GM21423 (cell line): ENCODE results near the gene ACHE.
"Not testable (repeated sequence)": the region's sequence is repeated elsewhere in the genome, so short reads cannot be mapped to it uniquely, and the experiment has no call there.

Experiments used
- ATAC-seq: cut with Tn5 transposase; IDR thresholded peaks from one replicate; pipeline ENCODE4 v1.9.1; 2021; ENCODE audit warnings: mild to moderate bottlenecking, moderate library complexity; ENCODE audit not compliant: unreplicated experiment

ACHE gene

GRCh38 chr7:100895701-100895955 is at the start of gene ACHE:
Gene ACHE (minus strand): TSS chr7:100895888. CDS start chr7:100894232, 1,656 bp downstream.
- no peak for ATAC-seq

- no peak for ATAC-seq
These were observed 48.5 kb upstream of the ACHE start for GRCh38 chr7:100944138-100944537.

- ATAC-seq: no peak
These were observed 48.0 kb upstream of the ACHE start for GRCh38 chr7:100943693-100944092.

GRCh38 chr7:100942045-100942774 is 46.5 kb upstream of the ACHE start:
- no peak for ATAC-seq

DNA sequence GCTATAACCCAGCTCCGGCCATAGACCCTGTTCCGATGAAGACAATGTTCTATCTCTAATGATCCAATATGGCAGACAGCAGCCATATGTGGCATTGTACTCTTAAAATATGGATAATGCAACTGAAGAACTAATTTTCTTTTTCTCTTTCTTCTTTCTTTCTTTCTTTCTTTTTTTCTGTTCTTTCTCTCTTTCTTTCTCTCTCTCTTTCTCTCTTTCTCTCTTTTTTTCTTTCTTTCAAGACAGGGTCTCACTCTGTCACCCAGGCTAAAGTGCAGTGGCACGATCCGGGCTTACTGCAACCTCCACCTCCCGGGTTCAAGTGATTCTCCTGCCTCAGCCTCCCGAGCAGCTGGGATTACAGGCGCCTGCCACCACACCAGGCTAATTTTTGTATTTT is 40.5 kb upstream of the ACHE start:
- not testable (repeated sequence) for ATAC-seq

DNA sequence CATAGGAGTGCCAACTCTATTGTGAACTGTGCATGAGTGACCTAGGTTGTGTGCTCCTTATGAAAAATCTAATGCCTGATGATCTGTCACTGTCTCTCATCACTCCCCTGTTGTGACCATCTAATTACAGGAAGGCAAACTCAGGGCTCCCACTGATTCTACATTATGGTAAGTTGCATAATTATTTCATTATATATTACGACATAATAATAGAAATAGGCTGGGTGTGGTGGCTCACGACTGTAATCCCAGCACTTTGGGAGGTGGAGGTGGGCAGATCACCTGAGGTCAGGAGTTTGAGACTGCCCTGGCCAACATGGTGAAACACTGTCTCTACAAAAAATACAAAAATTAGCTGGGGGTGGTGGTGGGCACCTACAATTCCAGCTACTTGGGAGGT is 39.7 kb upstream of the ACHE start:
- not testable (repeated sequence) for ATAC-seq

DNA sequence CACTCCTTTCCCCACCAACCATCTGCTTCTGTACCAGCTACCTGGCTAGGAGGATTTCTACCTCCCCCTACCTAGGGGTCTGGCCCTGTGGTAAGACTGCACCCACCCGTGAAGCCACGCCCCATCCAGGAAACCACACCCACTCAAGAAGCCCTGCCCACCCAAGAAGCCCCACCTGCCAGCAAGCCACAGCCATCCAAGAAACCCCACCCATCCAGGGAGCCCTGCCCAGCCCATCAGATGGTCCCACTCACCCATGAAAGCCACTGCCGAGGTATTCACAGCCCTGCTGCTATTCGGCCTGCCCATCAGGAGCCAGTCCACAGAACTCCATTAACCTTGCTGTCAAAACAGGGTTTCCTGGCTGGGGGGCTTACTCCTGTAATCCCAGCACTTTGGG is 38.0 kb upstream of the ACHE start:
- ATAC-seq: no peak

GRCh38 chr7:100929808-100930174 is 34.1 kb upstream of the ACHE start:
- no peak for ATAC-seq

GRCh38 chr7:100923616-100924015 is 27.9 kb upstream of the ACHE start:
- ATAC-seq: not testable (repeated sequence)

GRCh38 chr7:100921039-100921438 is 25.4 kb upstream of the ACHE start:
- ATAC-seq: no peak

DNA sequence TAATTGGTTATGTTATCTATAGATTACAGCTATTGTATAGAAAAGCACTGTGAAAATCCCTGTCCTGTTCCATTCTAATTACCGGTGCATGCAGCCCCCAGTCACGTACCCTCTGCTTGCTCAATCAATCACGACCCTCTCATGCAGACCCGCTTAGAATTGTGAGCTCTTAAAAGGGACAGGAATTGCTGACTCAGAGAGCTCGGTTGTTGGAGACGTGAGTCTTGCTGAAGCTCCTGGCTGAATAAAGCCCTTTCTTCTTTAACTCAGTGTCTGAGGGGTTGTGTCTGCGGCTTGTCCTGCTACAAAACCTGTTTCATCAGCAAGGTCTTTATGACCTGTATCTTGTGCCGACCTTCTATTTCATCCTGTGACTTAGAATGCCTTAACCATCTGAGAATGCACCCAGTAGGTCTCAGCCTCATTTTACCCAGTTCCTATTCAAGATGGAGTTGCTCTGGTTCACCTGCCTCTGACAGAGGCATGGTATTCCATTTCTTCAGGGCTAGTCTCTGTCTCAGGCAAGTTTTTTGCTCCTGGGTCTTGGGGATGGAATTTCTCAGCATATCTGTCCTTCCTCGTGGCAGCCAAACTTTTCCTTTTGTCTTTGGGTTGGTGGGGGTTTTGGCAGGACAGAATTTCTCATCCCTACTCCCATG is 24.2 kb upstream of the ACHE start:
- ATAC-seq: not testable (repeated sequence)

DNA sequence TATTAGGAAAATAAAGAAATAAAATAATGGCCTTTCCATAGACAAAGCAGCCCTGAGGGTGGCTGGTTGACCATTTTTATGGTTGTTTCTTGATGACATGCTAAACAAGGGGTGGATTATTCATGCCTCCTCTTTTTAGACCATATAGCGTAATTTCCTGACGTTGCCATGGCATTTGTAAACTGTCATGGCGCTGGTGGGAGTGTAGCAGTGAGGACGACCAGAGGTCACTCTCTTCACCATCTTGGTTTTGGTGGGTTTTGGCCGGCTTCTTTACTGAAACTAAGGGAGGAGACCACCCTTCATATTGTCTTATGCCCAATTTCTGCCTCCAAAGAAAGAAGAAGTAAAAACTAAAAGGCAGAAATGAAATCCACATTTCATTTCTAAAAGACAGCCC is 23.6 kb upstream of the ACHE start:
- not testable (repeated sequence) for ATAC-seq

DNA sequence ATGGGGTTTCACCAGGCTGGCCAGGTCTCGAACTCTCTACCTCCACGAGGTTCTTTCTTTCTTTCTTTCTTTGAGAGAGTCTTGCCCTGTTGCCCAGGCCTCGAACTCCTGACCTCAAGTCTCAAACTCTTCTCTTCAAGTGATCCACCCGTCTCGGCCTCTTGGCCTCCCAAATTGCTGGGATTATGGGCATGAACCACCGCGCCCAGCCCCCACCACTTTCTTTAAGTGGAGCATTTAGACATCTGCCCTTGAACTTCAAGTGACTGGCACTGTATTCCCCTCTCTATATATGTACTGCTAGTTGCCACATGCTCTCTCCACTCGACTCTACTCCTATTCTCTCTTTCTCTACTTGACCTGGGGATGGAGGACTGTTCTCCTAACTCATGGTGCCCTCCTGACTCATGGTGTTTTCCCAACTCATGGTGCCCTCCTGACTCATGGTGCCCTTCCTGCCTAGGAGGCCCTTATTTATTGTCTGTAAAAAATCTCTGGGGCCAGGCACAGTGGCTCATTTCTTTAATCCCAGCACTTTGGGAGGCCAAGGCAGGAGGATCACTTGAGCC is 19.3 kb upstream of the ACHE start:
- no peak for ATAC-seq

GRCh38 chr7:100914208-100914878 is 18.7 kb upstream of the ACHE start:
- no peak for ATAC-seq

GRCh38 chr7:100911484-100911883 is 15.8 kb upstream of the ACHE start:
- no peak for ATAC-seq

- ATAC-seq: not testable (repeated sequence)
These were observed 14.8 kb upstream of the ACHE start for GRCh38 chr7:100910443-100910842.

DNA sequence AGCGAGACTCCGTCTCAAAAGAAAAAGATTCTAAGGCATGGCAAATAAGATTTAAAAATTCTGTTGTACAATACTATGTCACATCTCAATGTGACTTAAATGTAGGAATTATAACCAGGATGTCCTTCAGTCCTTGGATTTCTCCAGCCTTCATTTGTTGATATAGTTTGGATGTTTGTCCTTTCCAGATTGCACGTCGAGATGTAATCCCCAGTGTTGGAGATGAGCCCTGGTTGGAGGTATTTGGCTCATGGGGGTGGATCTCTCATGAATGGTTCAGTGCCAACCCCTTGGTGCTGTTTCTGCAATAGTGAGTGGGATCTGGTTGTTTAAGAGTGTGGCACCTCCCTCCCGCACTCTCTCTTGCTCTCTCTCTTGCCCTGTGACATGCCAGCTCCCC is 12.8 kb upstream of the ACHE start:
- no peak for ATAC-seq

DNA sequence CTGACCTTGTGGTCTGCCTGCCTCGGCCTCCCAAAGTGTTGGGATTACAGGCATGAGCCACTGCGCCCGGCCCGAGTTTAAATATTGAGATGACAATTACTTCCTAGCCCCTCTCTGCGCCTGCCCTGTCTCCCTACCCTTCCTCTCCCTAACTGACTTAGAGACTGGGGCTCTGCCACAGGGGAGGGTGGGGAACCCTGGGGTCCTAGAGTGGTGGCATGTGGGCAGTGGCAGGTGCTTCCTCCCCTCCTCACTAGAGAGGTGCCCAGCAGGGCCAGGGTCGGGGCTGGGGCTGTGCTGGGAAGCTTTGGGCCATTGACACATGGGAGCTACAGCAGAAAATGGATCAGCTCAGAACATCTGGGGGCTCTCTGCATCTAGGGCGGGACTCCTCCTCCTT is 7.0 kb upstream of the ACHE start:
- no peak for ATAC-seq

- no peak for ATAC-seq
These were observed 6.2 kb upstream of the ACHE start for GRCh38 chr7:100901921-100902332.

GRCh38 chr7:100900978-100901377 is 5.3 kb upstream of the ACHE start:
- ATAC-seq: no peak

DNA sequence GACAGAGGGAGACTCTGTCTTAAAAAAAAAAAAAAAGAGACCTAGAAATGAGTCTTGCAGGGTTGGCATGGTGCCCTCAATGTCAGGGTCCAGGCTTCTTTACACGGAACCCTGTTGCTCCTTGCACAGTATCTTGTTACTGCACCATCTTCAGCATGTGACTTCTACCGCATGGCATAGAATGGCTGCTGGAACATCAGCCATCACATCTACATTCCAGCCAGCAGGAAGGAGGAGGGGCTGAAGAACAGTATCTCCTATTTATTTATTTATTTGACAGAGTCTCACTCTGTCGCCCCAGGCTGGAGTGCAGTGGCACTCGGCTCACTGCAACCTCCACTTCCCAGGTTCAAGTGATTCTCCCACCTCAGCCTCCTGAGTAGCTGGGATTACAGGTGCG is 3.7 kb upstream of the ACHE start:
- ATAC-seq: no peak
